ENCODE measurements around the gene RNF11.
A peak's percentile ranks its signal among the peaks of the same experiment; 100 is the strongest.

Gene RNF11

DNA sequence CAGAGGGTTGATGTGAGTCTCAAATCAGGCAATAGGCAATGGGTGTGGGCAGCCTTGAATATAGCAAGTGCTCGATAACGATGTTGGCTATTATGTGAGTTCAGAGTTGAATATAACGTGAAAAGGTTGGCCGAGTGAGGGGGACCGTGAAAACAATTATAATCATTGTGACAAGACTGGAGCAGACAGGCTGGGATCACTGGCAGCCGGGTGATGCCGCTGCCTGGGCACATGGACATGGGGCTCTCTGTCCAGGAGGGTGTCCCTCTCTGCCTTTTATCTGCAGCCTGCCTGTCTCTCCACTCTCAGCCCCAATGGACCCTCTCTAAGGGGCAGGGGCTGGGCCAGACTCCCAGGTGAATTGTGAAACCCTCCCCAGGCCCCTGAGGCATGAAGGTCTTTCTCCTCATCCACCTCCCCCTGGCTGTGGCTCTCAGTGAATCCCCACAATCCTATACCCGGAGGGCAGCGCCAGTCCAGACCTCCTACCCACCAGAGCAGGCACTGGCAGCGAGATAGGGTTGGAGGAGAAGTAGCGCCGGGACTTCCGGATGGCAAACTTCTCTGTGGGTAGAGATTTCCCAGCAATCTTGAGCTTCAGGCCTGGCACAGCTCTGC, 57.9 kb downstream of the RNF11 start:
- Histone ChIP-seq H3K9me3 (no peaks in the 10 kb centered on the region), H3K4me1 (ENCODE audit: control insufficient read depth in 1 of 2, insufficient read depth in 1 of 2, low read depth in 1 of 2, low read length in 1 of 2) (peaks cover 11% of the 10 kb centered on the region in 2 experiments), H3K27me3 (no peaks in the 10 kb centered on the region), H3K27ac (no peak overlapping the region), H3K36me3 (no peaks in the 10 kb centered on the region), H3K4me3 (ENCODE audit: low read depth in 1 of 2, low read length in 1 of 2) (no peak overlapping the region)
- TF ChIP-seq, protein P1, sequence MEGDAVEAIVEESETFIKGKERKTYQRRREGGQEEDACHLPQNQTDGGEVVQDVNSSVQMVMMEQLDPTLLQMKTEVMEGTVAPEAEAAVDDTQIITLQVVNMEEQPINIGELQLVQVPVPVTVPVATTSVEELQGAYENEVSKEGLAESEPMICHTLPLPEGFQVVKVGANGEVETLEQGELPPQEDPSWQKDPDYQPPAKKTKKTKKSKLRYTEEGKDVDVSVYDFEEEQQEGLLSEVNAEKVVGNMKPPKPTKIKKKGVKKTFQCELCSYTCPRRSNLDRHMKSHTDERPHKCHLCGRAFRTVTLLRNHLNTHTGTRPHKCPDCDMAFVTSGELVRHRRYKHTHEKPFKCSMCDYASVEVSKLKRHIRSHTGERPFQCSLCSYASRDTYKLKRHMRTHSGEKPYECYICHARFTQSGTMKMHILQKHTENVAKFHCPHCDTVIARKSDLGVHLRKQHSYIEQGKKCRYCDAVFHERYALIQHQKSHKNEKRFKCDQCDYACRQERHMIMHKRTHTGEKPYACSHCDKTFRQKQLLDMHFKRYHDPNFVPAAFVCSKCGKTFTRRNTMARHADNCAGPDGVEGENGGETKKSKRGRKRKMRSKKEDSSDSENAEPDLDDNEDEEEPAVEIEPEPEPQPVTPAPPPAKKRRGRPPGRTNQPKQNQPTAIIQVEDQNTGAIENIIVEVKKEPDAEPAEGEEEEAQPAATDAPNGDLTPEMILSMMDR (IDR thresholded peaks at IDR 0.05) = no peak

DNA sequence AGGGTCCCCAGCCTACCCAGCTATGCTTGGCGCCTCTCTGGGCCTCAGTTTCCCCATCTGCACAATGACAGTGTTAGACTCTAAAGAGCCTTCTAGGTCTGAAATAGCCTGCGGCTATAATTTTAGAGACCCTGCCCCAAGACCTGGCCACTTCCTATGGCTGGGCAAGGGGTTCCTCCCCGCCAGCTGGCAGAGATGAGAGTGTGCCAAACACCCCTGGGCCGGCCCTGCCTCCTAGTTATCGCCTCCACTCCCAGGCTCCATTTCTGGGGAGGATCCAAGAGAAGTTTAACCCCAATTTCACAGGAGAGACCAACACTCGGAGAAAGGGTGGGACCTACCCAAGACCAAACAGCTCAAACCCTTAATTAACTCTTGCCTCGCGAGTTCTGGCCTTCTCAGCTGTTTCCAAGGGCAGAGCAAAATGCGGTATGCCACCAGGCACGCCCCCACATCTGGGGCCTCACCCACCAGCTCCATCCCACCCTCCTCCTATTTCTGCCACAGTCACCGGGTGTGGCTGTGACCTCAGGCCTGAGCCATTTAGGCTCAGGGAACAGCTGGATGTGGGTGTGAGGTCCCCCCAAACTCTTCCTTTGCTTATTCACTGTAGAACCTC, 58.6 kb downstream of the RNF11 start:
- Histone ChIP-seq H3K27ac (no peak overlapping the region), H3K36me3 (no peaks in the 10 kb centered on the region), H3K9me3 (no peaks in the 10 kb centered on the region), H3K4me3 (ENCODE audit: low read depth in 1 of 2, low read length in 1 of 2) (no peak overlapping the region), H3K27me3 (no peaks in the 10 kb centered on the region), H3K4me1 (ENCODE audit: control insufficient read depth in 1 of 2, insufficient read depth in 1 of 2, low read depth in 1 of 2, low read length in 1 of 2) (peaks cover 11% of the 10 kb centered on the region in 2 experiments)
- TF ChIP-seq, protein P1 (IDR thresholded peaks at IDR 0.05) = no peak

DNA sequence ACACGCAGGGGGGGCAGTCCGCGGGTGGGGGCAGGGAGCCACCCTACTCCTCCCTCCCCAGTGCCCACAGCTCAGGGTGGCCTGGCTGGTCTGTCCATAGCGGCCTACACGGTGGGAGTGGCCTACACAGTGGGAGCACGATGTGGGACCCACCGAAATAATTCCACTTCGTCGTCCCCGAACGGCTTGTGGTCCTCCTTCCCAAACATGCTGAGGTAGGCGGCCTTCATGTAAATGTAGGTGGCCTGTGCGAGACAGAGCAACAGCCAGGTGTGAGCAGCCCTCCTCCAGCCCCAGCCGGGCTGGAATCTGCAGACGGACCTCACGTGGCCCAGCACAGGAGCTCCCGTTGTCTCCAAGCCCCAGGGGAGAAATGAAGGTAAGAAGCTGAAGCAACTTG, 59.9 kb downstream of the RNF11 start:
- no peaks in the 10 kb centered on the region for H3K9me3 ChIP-seq
- TF ChIP-seq, protein P1 (IDR thresholded peaks at IDR 0.05) = no peak
- no peak overlapping the region for H3K27ac ChIP-seq
- peaks cover 11% of the 10 kb centered on the region in 2 experiments for H3K4me1 ChIP-seq (ENCODE audit: control insufficient read depth in 1 of 2, insufficient read depth in 1 of 2, low read depth in 1 of 2, low read length in 1 of 2)
- no peaks in the 10 kb centered on the region for H3K27me3 ChIP-seq
- no peaks in the 10 kb centered on the region for H3K36me3 ChIP-seq
- H3K4me3 ChIP-seq (ENCODE audit: low read depth in 1 of 2, low read length in 1 of 2) = no peak overlapping the region

DNA sequence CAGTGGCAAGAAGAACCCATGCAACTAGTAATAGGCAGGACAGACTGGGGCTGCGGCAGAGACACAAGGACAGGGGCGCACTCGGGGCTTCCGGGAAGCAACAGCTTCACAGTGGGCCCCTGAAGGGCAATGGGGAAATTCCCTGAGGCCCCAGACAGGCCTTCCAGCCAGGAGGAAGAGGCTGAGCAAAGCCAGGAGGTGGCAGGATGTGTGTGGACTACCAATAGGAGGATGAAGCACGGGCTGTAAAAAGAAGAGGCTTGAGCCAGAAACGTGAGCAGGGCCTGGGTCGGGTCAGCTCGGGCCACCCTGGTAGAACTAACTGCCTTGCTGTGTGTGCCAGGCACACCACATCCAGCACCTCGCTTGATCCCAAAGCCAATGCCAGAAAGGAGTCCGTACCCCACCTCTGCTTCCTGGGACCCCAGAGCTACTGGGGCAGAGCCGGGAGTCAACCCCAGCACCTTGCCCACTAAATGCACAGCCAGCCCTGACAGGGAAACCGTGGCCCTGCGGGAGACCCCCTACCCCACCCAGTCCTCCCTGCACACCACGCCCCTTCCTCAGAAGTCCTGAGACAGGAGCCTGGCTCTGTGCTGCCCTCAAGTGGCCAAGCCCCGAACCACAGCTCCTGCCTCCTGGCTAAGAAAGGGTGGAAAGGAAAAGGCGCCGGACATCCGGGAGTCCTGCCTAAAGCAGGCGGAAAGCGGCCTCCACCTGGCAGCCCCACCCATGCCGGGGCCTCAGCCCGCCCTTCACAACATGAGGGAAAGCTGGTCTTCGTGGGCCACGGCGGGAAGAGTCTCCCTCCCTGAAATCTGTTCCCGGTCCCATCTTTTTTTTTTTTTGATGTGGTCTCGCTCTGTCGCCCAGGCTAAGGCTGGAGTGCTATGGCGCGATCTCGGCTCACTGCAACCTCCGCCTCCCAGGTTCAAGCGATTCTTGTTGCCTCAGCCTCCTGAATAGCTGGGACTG, 60.6 kb downstream of the RNF11 start:
- TF ChIP-seq, protein P1 (IDR thresholded peaks at IDR 0.05) = peak; percentile 82
- H3K9me3 ChIP-seq = no peaks in the 10 kb centered on the region
- peaks cover 11% of the 10 kb centered on the region in 2 experiments for H3K4me1 ChIP-seq (ENCODE audit: control insufficient read depth in 1 of 2, insufficient read depth in 1 of 2, low read depth in 1 of 2, low read length in 1 of 2)
- no peaks in the 10 kb centered on the region for H3K27me3 ChIP-seq
- H3K27ac ChIP-seq = no peak overlapping the region
- peak overlapping the region in 1 of 2 experiments; percentile 22 for H3K4me3 ChIP-seq (ENCODE audit: low read depth in 1 of 2, low read length in 1 of 2)
- H3K36me3 ChIP-seq = no peaks in the 10 kb centered on the region

DNA sequence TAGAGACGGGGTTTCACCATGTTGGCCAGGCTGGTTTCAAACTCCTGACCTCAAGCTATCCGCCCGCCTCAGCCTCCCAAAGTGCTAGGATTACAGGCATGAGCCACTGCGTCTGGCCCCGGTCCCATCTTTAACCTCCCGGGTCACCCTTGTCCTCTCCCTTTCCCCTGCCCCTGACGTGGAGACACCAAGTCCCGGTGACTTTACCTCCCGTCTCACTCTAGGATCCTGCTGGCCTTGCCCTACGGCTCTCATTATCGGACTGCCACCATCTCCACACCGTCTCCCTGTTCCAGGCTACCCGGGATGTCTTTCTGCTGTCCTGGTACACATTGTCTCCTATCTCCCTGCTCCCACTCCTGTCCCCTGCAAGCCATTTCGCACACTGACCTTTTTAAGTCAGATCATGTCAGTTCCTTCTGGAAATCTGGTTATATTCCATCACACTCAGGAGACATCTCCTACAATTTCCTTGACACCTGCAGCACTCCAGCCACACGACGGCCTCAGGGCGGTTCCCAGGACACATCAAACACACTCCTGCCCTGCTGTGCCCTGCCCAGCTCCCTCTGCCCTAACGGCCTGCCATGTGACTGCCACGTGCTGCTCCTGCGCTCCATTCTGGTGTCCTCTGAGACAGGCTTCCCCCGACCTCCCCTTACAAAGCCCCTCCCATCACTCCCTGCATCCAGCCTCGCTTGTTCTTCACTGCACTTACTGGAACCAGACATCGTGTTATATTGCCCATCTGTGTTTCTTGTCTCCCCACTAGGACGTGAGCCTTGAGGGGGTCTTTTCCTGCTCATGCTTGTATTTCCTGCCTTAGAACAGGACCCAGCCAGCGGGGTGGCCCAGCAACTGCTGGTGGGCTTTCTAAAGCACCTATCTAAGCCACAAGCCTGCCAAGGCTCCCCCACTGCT, 61.6 kb downstream of the RNF11 start:
- H3K4me3 ChIP-seq (ENCODE audit: low read depth in 1 of 2, low read length in 1 of 2) = no peak overlapping the region
- no peaks in the 10 kb centered on the region for H3K36me3 ChIP-seq
- no peaks in the 10 kb centered on the region for H3K27me3 ChIP-seq
- TF ChIP-seq, protein P1 (IDR thresholded peaks at IDR 0.05) = no peak
- H3K27ac ChIP-seq = no peak overlapping the region
- no peaks in the 10 kb centered on the region for H3K9me3 ChIP-seq
- peaks cover 11% of the 10 kb centered on the region in 2 experiments for H3K4me1 ChIP-seq (ENCODE audit: control insufficient read depth in 1 of 2, insufficient read depth in 1 of 2, low read depth in 1 of 2, low read length in 1 of 2)

Measured in neutrophil (primary cell).